ENCODE results near the gene RNF4.
A peak's percentile ranks its signal among the peaks of the same experiment; 100 is the strongest.

DNA sequence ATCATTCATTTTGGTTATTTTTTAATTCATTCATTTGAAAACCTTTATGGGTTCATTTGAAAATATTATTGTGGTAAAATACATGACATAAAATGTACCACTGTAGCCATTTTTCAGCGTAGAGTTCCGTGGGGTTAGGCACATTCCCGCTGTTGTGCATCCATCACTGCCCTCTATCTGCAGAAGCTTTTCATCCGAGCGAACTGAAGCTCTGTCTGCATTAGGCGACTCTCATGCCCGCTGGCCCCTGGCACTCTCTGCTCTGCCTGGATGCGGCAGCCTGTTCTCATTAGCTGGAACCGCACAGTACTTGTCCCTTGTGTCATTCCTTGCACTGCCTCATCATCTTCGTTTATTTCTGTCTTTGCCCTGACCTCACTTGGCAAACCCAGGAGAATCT, 32.6 kb upstream of the RNF4 start:
- TF ChIP-seq, protein P1, sequence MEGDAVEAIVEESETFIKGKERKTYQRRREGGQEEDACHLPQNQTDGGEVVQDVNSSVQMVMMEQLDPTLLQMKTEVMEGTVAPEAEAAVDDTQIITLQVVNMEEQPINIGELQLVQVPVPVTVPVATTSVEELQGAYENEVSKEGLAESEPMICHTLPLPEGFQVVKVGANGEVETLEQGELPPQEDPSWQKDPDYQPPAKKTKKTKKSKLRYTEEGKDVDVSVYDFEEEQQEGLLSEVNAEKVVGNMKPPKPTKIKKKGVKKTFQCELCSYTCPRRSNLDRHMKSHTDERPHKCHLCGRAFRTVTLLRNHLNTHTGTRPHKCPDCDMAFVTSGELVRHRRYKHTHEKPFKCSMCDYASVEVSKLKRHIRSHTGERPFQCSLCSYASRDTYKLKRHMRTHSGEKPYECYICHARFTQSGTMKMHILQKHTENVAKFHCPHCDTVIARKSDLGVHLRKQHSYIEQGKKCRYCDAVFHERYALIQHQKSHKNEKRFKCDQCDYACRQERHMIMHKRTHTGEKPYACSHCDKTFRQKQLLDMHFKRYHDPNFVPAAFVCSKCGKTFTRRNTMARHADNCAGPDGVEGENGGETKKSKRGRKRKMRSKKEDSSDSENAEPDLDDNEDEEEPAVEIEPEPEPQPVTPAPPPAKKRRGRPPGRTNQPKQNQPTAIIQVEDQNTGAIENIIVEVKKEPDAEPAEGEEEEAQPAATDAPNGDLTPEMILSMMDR (IDR thresholded peaks at IDR 0.05 in 8 of 11, conservative IDR thresholded peaks at IDR 0.05 in 3 of 11) = peak in 1 of 11 experiments; percentile 13
- TF ChIP-seq POLR2A (IDR thresholded peaks at IDR 0.05) = no peak

Data from spleen (tissue), 7 donors.